HepG2 (cell line): Measurements from ENCODE around the gene OPRL1. TPM values are rescaled to one million over a fixed set of nuclear protein-coding genes. Genes with fewer than 3 reads are reported as not detected.
A peak's percentile ranks its signal among the peaks of the same experiment; 100 is the strongest.

Experiments
- CHCHD3 ChIP-seq: sonication (generic); formaldehyde crosslinking; IDR thresholded peaks from 2 replicates; pipeline ENCODE4 v1.8.0; 2022; ENCODE audit warnings: mild to moderate bottlenecking, missing genetic modification reagents, moderate library complexity
- FOXC1 ChIP-seq: sonication (generic); formaldehyde crosslinking; IDR thresholded peaks from 2 replicates; pipeline ENCODE4 v1.8.0; 2022; ENCODE audit warnings: mild to moderate bottlenecking, missing genetic modification reagents, borderline replicate concordance
- HIVEP1 ChIP-seq: sonication (generic); formaldehyde crosslinking; IDR thresholded peaks from 2 replicates; pipeline ENCODE4 v1.4.0; 2020; ENCODE audit warnings: mild to moderate bottlenecking, missing genetic modification reagents
- KDM5B ChIP-seq: sonication (generic); formaldehyde crosslinking; IDR thresholded peaks from 2 replicates; pipeline ENCODE4 v1.4.0; 2020; ENCODE audit warnings: missing genetic modification reagents, mild to moderate bottlenecking, borderline replicate concordance
- KLF6 ChIP-seq: IDR thresholded peaks from 2 replicates; pipeline ENCODE4 v1.8.0; 2016; ENCODE audit warnings: missing biosample characterization, missing genetic modification reagents
- NONO ChIP-seq, 2 experiments: fragments of 450-650 bp in 1 of 2; sonication (generic) in 1 of 2; formaldehyde crosslinking in 1 of 2; IDR thresholded peaks in 1 of 2; conservative IDR thresholded peaks in 1 of 2; 2 replicates each; pipeline versions ENCODE4 v1.6.1 to v1.8.0; 2017 to 2022; ENCODE audit warnings: mild to moderate bottlenecking in 1 of 2, missing genetic modification reagents in 1 of 2, moderate library complexity in 1 of 2
- POLR2AphosphoS5 ChIP-seq: IDR thresholded peaks from 2 replicates; pipeline ENCODE4 v1.6.1; 2012; ENCODE audit warnings: low read depth, low read length
- PTBP1 ChIP-seq: fragments of 200-400 bp; formaldehyde crosslinking; IDR thresholded peaks from 2 replicates; pipeline ENCODE4 v1.6.1; 2018; ENCODE audit warnings: low read length, low read depth; ENCODE audit not compliant: poor library complexity, severe bottlenecking
- SALL1 ChIP-seq: sonication (generic); formaldehyde crosslinking; IDR thresholded peaks from 2 replicates; pipeline ENCODE4 v1.8.0; 2022; ENCODE audit warnings: mild to moderate bottlenecking, missing genetic modification reagents
- TARDBP ChIP-seq: sonication (generic); formaldehyde crosslinking; IDR thresholded peaks from 2 replicates; pipeline ENCODE4 v1.8.0; 2022; ENCODE audit warnings: mild to moderate bottlenecking, missing genetic modification reagents
- TCF12 ChIP-seq, 2 experiments: fragments of 450-650 bp in 1 of 2; sonication (generic) in 1 of 2; formaldehyde crosslinking in 1 of 2; IDR thresholded peaks; 2 replicates each; pipeline versions ENCODE4 v1.6.1 to v1.8.0; 2017 to 2022; ENCODE audit warnings: antibody characterized with exemption in 1 of 2, mild to moderate bottlenecking in 1 of 2, missing genetic modification reagents in 1 of 2, moderate library complexity in 1 of 2
- XRCC5 ChIP-seq: fragments of 200-400 bp; formaldehyde crosslinking; optimal IDR thresholded peaks from 2 replicates; pipeline ENCODE3; 2017; ENCODE audit warnings: mild to moderate bottlenecking, low read length
- ZC3H13 ChIP-seq: sonication (generic); formaldehyde crosslinking; IDR thresholded peaks from 2 replicates; pipeline ENCODE4 v1.8.1; 2023; ENCODE audit warnings: mild to moderate bottlenecking, missing genetic modification reagents, moderate library complexity
- ZNF20 ChIP-seq: sonication (generic); formaldehyde crosslinking; IDR thresholded peaks from 2 replicates; pipeline ENCODE4 v1.4.0; 2020; ENCODE audit warnings: mild to moderate bottlenecking, moderate library complexity, missing genetic modification reagents
- ZNF24 ChIP-seq: fragments of 450-650 bp; IDR thresholded peaks from 2 replicates; pipeline ENCODE4 v1.6.1; 2017; ENCODE audit warnings: antibody characterized with exemption, mild to moderate bottlenecking
- ZNF34 ChIP-seq: sonication (generic); formaldehyde crosslinking; IDR thresholded peaks from 2 replicates; pipeline ENCODE4 v1.4.0; 2020; ENCODE audit warnings: mild to moderate bottlenecking, missing genetic modification reagents, borderline replicate concordance
- ZNF343 ChIP-seq: sonication (generic); formaldehyde crosslinking; IDR thresholded peaks from 2 replicates; pipeline ENCODE4 v1.4.0; 2020; ENCODE audit warnings: mild to moderate bottlenecking, missing genetic modification reagents
- ZNF430 ChIP-seq: sonication (generic); formaldehyde crosslinking; IDR thresholded peaks from 2 replicates; pipeline ENCODE4 v1.9.0; 2021; ENCODE audit warnings: mild to moderate bottlenecking, missing genetic modification reagents
- ZNF484 ChIP-seq: sonication (generic); formaldehyde crosslinking; IDR thresholded peaks from 2 replicates; pipeline ENCODE4 v1.5.1; 2020; ENCODE audit warnings: mild to moderate bottlenecking, low read depth, missing genetic modification reagents, borderline replicate concordance
- ZNF749 ChIP-seq: sonication (generic); formaldehyde crosslinking; IDR thresholded peaks from 2 replicates; pipeline ENCODE4 v1.8.0; 2022; ENCODE audit warnings: mild to moderate bottlenecking, missing genetic modification reagents, moderate library complexity, borderline replicate concordance
- ZSCAN25 ChIP-seq: sonication (generic); formaldehyde crosslinking; IDR thresholded peaks from 2 replicates; pipeline ENCODE4 v1.8.0; 2022; ENCODE audit warnings: mild to moderate bottlenecking, missing genetic modification reagents
- polyA plus RNA-seq, 8 experiments: library from polyadenylated mRNA; depleted of rRNA in 3 of 8; stranded (reverse) in 7 of 8; unstranded in 1 of 8; fragments of >200 nt; fragmentation: Illumina TruSeq in 4 of 8; extraction: Trizol in 4 of 8; gene quantifications; 2 replicates each; pipeline versions ENCODE4 v1.2.1 to v1.2.3, GENCODE V29; 2011 to 2016; ENCODE audit warnings: low read depth in 4 of 8, missing spikeins in 1 of 8, mixed read lengths in 1 of 8; ENCODE audit not compliant: insufficient read depth in 1 of 8
- total RNA-seq, 5 experiments: library from RNA; depleted of rRNA; stranded (reverse); fragments of >200 nt; fragmentation: Illumina TruSeq; extraction: Trizol; gene quantifications; 2 replicates each; pipeline ENCODE4 v1.2.3, GENCODE V29; 2016; ENCODE audit warnings: low read depth in 1 of 5
- TF ChIP-seq, protein P1 (sequence below): sonication (generic); formaldehyde crosslinking; IDR thresholded peaks from 2 replicates; pipeline ENCODE4 v1.5.0; 2020; ENCODE audit warnings: mild to moderate bottlenecking, missing genetic modification reagents
- TF ChIP-seq, protein P2 (sequence below): sonication (generic); formaldehyde crosslinking; IDR thresholded peaks from 2 replicates; pipeline ENCODE4 v1.4.0; 2020; ENCODE audit warnings: mild to moderate bottlenecking, missing genetic modification reagents
- TF ChIP-seq, protein P3 (sequence below): sonication (generic); formaldehyde crosslinking; IDR thresholded peaks from 2 replicates; pipeline ENCODE4 v1.4.0; 2020; ENCODE audit warnings: mild to moderate bottlenecking, missing genetic modification reagents, borderline replicate concordance
- TF ChIP-seq, protein P4 (sequence below): sonication (generic); formaldehyde crosslinking; conservative IDR thresholded peaks from 2 replicates; pipeline ENCODE4 v1.4.0; 2020; ENCODE audit warnings: missing genetic modification reagents

OPRL1 gene
- total and polyA plus RNA-seq, 2 of the 13 experiments (the other 11 are each of a cell fraction or from before 2014, with no cell fraction given) = 0.35 to 0.71 TPM

DNA sequence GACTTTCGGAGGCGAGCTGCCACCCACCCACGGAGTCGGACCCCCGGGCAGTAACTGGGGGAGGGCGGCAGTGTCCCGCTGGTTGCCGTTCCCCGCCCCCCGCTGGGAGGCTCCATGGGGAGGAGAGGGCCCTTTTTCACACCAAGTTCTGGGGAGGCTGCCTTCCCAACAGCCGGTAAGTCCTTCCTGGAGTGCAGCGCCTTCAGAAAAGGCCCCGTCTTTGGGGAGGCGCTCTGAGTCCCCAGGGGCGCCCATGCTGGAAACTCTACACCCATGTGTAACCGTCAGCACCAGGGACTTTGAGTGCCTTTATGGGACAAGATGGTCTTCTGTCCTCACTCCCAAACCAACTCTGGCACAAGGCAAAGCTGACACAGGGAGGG lies 30.0 kb upstream of the OPRL1 start (continued):
- TF ChIP-seq ZSCAN25 (peak; percentile 12), KDM5B (CRISPR knock-in tag) (peak; percentile 62; the same call in 1 of the 2 replicates), ZNF484 (CRISPR knock-in tag) (0 out of 2 replicates have a peak, but pooled peaks have one; percentile 44), SALL1 (CRISPR knock-in tag) (peak; percentile 2; the same call in 1 of the 2 replicates), XRCC5 (peak; percentile 13), ZNF430 (CRISPR knock-in tag) (peak; percentile 49; the same call in 1 of the 2 replicates), TARDBP (CRISPR knock-in tag) (no peak), CHCHD3 (CRISPR knock-in tag) (0 out of 2 replicates have a peak, but pooled peaks have one; percentile 66), ZNF343 (peak; percentile 87), ZNF749 (CRISPR knock-in tag) (0 out of 2 replicates have a peak, but pooled peaks have one; percentile 12), ZC3H13 (CRISPR knock-in tag) (peak; percentile 42), PTBP1 (peak; percentile 81), FOXC1 (CRISPR knock-in tag) (peak; percentile 86; the same call in 1 of the 2 replicates), ZNF34 (CRISPR knock-in tag) (peak; percentile 77; the same call in 1 of the 2 replicates), HIVEP1 (CRISPR knock-in tag) (peak; percentile 62; the same call in 1 of the 2 replicates), ZNF20 (CRISPR knock-in tag) (0 out of 2 replicates have a peak, but pooled peaks have one; percentile 32), KLF6 (CRISPR knock-in tag) (peak; percentile 21; the same call in 1 of the 2 replicates), ZNF24 (no peak), NONO (IDR thresholded peaks at IDR 0.05) (no peak), NONO (CRISPR knock-in tag; conservative IDR thresholded peaks at IDR 0.05) (peak; percentile 53), POLR2AphosphoS5 (peak; percentile 12; the same call in 1 of the 2 replicates), TCF12 (IDR thresholded peaks at IDR 0.05) (no peak), TCF12 (CRISPR knock-in tag; IDR thresholded peaks at IDR 0.05) (peak; percentile 48; the same call in 1 of the 2 replicates)
- TF ChIP-seq, protein P1, sequence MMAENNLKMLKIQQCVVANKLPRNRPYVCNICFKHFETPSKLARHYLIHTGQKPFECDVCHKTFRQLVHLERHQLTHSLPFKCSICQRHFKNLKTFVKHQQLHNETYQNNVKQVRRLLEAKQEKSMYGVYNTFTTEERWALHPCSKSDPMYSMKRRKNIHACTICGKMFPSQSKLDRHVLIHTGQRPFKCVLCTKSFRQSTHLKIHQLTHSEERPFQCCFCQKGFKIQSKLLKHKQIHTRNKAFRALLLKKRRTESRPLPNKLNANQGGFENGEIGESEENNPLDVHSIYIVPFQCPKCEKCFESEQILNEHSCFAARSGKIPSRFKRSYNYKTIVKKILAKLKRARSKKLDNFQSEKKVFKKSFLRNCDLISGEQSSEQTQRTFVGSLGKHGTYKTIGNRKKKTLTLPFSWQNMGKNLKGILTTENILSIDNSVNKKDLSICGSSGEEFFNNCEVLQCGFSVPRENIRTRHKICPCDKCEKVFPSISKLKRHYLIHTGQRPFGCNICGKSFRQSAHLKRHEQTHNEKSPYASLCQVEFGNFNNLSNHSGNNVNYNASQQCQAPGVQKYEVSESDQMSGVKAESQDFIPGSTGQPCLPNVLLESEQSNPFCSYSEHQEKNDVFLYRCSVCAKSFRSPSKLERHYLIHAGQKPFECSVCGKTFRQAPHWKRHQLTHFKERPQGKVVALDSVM (CRISPR knock-in tag) = peak; percentile 82
- TF ChIP-seq, protein P2, sequence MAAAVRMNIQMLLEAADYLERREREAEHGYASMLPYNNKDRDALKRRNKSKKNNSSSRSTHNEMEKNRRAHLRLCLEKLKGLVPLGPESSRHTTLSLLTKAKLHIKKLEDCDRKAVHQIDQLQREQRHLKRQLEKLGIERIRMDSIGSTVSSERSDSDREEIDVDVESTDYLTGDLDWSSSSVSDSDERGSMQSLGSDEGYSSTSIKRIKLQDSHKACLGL (CRISPR knock-in tag) = peak; percentile 28
- TF ChIP-seq, protein P3, sequence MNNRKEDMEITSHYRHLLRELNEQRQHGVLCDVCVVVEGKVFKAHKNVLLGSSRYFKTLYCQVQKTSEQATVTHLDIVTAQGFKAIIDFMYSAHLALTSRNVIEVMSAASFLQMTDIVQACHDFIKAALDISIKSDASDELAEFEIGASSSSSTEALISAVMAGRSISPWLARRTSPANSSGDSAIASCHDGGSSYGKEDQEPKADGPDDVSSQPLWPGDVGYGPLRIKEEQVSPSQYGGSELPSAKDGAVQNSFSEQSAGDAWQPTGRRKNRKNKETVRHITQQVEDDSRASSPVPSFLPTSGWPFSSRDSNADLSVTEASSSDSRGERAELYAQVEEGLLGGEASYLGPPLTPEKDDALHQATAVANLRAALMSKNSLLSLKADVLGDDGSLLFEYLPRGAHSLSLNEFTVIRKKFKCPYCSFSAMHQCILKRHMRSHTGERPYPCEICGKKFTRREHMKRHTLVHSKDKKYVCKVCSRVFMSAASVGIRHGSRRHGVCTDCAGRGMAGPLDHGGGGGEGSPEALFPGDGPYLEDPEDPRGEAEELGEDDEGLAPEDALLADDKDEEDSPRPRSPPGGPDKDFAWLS (CRISPR knock-in tag) = 0 out of 2 replicates have a peak, but pooled peaks have one; percentile 65
- TF ChIP-seq, protein P4, sequence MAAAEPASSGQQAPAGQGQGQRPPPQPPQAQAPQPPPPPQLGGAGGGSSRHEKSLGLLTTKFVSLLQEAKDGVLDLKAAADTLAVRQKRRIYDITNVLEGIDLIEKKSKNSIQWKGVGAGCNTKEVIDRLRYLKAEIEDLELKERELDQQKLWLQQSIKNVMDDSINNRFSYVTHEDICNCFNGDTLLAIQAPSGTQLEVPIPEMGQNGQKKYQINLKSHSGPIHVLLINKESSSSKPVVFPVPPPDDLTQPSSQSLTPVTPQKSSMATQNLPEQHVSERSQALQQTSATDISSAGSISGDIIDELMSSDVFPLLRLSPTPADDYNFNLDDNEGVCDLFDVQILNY (CRISPR knock-in tag) = 0 out of 2 replicates have a peak, but pooled peaks have one; percentile 18
